Measurements from ENCODE around the gene TMEM80.

Gene TMEM80

DNA sequence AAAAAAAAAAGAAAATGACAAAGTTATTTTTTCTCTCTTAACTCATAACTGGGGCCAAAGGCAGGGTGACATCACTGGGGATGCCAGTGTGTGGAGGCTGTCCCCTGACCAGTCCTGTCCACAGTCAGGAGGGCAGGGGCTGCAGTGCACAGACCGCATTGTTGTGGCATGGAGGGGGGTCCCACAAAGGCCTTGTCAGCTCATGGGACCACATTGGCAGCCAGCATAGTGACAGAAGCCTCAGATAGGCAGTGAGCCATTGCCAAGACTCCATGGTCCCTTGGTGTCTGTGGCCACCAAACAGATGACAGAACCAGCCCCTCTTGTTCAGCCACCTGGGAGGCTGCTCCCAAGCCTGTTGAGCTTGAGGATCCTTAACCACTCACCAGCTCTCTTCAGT, 4.1 kb downstream of the TMEM80 start:
- DNase-seq, result no peak

DNA sequence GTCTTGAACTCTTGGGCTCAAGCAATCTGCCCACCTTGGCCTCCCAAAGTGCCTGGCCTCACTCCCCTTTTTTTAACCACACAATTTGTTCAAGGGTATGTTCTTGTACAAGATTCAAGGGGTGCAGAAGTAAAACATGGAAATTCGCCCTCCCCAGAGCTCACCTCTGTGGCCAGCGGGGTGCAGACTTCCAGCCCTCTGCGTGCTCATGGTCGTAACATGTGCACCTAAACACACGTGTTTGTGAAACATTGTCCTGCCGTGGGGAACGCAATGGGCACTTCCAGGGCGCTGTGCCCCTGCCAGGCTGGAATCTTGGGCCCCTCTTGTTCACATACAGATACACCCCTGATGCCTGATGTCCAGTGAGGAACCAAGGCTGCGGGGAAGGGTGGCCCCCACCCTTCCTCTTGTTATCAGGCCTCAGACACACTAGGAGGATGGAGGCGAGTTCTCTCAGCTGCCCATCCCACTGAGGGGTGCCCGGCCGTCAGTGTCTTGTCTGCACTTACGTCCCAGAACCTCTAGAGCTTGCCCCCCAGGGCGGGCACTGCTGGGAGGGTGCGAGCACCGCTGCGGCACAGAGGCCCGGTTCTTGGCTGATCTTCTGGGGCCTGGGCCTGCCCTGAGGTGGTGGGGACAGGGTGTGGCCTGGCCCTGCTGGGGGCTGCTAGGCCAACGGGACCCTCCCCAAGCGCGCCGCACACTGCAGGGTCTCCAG, 6.3 kb downstream of the TMEM80 start:
- no peak for DNase-seq

DNA sequence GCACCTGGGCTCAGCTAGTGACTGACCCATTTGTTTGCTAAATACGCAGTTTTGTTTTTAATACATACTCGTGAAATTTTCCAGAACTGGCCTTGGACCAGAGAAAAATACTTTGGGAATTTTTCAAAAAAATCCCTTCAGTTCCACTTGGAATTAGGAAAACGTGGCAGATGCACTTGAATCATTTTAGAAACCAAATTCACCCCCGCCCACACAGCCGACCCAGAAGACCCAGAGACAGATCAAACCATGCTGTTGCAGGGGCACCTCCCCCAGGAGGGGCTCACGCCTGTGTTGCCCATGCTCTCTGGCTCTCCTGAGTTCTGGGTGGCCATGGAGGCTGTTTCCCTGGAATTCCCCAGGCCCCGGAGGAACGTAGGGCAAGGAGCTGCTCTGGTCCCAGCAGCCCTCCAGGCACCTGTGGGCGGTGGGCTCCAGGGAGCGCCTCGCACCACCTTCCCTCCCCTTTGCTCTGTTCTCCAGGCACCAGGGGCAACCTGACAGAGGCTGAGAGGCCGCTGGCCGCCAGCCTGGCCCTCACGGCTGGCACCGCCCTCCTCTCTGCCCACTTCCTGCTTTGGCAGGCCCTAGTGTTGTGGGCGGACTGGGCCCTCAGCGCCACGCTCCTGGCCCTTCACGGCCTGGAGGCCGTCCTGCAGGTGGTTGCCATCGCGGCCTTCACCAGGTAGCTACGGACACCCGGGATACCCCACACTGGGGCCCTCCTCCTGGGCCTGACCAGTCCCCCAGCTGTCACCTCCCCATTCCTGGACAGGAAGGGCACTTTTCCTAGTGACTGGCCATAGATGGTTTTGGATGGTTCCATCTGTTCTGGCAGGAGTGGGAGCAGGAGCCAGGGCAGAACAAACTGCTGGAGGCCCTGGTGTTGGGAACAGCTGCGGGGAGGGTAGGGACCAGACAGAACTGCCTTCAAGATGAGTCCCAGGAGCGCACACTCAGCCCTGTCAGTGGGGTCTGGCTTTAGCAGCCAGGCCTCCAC, 7.1 kb downstream of the TMEM80 start:
- DNase-seq, result no peak

DNA sequence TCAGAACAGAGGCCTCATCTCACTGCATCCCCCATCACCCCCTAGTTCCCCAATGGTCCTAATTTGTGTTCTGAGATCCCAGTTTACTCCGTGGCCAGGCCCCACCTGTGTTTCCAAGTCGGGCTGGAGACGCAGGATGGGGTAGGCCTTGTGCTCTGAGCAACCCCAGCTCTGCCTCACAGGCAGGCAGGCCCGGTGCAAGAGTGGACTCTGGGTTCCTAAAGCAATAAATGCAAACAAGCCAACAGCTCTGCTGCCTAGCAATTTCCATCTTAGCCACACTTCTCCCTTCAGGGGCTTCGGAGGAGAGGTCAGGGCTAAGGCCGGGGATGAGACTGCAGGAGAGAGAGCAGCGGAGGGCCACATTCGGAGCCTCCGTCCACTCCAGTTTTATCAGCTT, 7.9 kb downstream of the TMEM80 start:
- DNase-seq, result no peak

DNA sequence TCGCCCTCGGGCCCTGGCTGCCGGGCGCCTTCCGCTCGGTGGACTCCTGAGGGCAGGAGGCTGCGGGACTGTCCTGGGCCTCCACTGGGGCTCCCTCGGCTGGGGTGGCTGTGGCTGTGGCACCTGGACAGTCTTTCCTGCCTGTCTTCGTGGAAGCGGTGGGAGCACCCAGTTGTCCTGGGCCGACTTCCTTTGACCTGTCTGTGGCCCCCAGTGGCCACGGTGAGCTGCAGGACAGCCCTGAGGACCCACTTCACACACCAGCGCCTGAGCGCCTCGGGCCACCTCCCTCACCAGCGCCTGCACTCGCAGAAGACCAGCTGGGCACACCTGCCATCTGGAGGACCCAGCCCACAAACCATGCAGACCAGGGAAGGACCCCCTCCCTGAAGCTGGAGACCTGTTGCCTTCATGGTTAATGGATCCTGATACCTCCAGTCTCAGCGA, 8.6 kb downstream of the TMEM80 start:
- no peak for DNase-seq

DNA sequence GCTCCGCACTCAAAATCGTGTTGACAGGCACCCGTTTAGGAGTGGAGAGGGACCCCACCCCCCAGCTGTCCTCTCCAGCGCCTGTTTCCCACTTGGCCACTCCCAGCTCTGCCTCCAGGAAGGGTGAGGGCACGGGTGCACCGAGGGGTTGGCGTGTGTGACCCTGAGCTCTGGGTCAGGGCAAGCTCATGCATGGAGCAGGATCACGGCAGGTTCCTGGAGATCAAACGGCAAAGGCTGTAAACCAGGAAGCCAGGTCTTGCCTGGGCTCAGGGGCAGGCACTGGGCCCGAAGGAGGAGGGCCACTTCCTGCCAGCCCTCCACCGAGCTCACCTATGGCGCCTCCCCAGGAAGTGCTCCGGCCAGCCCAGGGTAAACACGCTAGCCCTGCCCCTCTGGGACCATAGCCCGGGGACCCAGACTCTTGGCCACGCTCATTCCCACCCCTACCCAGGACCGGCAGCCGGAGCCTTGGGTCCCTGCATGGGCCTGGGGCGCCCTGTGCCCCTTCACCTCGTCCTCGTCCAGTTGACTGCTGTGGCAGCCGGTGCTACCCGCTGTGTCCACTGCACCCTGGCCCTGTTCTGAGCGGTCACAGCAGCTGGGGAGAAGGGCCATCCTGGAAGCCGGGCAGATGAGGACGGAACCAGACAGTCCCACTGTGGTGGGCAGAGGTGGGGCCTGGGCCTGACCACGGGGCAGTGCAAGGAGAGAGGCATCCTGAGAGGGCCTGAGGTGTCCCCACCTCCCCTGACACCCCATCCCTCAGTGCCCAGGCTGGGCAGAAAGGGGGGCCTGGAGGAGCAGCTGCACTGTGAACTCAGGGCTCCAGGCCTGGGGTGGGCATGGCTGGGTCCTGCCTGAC, 9.4 kb downstream of the TMEM80 start:
- no peak for DNase-seq

DNA sequence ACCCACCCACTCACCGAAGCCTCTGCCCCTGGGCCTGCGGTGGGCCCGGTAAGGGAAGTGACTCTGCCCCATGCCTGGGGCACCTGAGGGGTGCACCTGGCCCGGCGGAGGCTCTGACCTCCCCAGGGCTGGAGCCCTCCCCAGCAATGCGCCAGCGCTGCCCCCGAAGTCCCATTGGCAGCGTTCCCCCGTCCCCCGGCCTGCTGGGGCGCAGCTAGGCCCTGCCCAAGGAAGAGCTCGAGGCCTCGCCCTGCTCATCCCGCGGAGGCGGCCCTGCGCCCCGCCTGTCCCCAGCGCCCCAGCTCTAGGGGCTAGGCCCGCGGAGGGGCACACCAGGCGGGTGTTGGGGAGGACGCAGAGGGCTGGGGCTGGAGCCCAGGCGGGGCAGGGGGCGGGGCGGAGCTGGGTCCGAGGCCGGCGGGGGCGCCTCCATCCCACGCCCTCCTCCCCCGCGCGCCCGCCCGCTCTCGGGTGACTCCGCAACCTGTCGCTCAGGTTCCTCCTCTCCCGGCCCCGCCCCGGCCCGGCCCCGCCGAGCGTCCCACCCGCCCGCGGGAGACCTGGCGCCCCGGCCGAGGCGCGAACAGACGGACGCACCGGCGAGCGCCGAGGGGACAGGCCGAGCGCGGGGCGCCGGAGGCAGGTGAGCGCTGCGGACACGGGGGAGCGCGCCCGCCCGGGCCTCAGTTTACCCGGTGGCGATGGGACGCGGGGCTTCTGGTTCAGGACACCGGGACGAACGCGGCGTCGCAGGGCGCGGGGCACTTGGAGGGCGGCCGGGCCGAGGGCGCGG, 10.2 kb downstream of the TMEM80 start, which contains the start of gene EPS8L2:
Gene EPS8L2 (plus strand): TSS at position 586 of the 793 bp plus-strand sequence. CDS start 3,177 bp downstream, outside the sequence.
- no peak for DNase-seq

DNA sequence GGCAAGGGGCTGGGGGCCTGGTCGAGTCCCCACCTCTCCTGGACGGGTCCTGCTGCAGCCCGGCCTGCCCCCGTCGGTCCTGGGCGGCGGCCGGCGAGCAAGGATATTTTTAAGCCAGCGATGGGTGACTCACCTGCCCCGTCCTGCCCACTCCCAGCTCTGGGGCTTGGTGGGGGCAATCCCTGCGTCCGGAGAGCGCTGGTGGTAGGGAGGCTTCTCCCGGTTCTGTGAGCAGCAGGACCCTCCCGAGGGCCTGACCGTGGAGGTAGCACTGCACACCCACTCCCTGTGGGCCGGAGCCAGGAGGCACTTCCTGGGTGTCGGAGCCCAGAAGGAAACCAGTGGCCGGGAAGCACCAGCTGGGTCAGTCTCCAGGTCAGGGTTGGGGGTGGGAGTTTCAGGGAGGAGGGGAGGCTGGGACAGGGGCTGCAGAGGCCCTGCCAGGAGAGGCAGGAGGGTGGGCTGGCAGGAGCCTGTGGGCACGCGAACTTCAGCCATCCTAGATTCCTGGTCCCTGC, 10.9 kb downstream of the TMEM80 start:
- peak; percentile 56 for DNase-seq

DNA sequence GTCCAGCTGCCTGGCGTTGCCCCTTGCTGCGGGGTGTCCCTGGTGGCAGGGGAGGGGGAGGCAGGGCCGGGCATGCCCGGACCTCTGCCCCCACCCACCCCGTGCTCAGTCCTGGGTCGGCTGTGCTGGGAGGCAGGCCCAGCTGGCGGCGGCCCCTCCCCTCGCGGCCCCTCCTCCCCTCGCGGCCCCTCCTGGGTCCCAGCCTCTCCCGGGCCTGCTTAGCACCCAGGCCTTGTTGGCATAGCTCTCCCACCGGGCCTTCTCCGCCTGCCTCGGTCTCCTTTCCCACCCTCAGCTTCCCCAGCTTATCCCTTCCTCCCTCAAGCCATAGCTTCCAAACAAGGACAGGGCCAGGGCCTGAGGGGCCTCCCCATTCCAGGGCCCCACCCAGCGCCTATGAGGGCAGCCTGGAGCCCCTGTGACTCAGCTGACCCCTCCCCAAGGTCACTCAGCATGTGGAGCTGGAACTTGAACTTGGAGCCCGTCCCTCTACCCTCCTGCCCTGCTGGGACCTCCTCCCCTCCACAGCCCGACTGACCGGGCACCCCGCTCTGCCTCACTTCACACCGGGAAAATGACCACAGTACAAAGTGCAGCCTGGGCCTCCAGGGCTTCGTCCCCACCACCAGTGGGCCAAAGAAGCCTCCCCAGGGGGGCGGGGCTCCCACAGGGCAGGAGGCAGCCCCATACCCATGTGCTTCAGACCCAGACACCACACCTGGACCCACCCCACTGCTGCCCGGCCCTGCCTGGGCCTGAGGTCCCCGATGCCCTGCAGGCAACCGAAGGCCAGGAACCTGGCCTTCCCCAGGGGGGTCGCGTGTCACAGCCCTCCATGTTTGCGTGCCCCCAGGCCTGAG, 11.6 kb downstream of the TMEM80 start:
- peak; percentile 44 for DNase-seq

DNA sequence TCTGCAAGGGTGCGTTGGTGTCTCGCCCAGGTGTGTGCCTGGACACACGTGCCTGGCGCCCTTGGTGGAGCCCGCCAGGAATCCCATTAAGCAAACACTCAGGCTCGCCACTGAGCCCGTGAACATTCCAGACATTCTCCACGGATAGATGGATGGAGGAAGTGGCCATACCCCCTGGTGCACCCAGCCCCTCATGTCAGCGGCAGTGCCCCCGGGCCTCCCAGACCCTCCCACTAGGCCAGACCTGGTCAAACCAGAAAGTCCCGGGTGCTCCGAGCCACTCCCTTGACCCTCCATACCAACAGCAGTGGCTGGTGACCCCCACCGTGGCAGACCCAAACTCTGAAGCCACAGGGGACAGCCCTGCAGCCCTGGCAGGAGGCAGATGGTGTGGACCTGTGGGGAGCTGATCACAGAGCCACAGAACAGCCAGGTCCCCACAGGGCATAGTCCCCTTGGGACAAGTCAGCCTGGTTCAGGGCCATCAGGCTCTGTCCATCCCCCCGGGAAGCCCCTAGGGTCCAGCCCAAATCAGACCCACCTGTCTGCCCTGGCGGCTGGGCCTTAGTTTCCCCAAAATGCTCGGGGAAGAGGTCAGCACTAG, 12.3 kb downstream of the TMEM80 start:
- DNase-seq, result no peak

DNA sequence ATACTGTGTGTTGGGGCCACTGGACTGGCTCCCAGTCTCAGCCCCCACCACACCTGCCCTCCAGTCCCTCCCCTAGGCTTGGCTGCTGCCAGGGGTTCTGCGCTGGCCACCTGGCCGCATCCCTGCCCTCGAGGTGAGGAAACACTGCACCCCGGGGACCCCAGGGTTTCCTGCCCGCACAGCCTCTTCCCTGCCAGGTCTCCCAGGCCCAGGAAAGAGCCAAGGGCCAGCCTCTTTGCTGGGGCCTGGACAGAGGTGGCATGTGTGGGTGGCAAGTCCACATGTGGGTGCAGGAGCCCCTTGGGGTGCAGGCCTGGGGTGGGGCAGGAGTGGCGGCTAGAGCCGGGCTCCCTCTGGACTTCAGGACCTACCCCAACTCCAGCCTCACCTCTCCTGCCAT, 12.9 kb downstream of the TMEM80 start:
- DNase-seq, result no peak

DNA sequence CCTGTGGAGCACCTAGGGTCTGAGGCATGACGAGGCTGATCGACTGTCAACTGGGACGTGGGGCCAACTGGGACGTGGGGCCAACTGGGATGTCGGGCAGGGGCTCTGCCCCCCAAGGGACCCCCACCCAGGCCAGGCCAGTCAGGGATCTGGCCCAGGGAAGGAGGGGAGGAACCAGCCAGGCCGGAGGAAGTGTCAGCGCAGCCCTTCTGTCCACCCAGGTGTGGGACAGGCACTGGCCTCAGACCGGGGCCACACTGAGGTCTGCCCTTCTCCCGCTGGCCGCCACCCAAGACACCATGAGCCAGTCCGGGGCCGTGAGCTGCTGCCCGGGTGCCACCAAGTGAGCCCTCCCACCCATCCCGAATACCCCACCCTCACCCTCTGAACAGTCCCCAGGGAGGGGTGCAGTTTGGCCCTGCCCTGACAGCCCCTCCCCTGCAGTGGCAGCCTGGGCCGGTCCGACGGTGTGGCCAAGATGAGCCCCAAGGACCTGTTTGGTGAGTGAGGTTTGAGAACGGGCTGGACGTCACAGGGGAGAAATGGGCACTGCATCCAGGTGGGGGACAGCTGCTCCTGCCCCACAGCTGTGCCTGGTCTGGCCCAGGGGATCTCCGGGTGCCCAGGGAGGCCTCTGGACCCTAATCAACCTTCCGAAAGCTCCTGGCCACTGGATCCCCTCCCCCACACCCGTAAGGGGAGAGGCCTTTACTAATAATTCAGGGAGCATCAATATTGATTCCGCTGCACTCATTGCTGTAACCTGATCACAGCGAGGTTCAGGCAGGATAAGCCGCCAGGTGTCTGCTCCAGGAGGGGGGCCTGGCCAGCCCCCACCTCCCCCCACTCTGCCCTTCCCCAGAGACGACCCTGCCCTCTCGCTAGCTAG, 13.7 kb downstream of the TMEM80 start:
- no peak for DNase-seq

DNA sequence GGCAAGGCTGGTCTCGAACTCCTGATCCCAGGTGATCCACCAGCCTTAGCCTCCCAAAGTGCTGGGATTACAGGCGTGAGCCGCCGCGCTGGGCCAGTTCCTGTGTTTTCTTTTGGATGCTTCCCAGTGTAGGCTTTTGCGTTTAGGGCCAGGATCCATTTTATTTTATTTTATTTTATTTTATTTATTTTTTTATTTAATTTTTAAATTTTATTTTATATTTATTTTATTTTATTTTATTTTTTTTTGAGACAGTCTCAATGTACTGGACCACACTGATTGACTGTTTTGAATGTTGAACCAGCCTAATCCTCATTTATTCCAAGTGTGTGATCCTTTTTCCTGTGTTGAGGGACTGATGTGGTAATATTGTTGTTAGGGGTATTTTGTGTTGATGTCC, 18.8 kb downstream of the TMEM80 start:
- no peak for DNase-seq

DNA sequence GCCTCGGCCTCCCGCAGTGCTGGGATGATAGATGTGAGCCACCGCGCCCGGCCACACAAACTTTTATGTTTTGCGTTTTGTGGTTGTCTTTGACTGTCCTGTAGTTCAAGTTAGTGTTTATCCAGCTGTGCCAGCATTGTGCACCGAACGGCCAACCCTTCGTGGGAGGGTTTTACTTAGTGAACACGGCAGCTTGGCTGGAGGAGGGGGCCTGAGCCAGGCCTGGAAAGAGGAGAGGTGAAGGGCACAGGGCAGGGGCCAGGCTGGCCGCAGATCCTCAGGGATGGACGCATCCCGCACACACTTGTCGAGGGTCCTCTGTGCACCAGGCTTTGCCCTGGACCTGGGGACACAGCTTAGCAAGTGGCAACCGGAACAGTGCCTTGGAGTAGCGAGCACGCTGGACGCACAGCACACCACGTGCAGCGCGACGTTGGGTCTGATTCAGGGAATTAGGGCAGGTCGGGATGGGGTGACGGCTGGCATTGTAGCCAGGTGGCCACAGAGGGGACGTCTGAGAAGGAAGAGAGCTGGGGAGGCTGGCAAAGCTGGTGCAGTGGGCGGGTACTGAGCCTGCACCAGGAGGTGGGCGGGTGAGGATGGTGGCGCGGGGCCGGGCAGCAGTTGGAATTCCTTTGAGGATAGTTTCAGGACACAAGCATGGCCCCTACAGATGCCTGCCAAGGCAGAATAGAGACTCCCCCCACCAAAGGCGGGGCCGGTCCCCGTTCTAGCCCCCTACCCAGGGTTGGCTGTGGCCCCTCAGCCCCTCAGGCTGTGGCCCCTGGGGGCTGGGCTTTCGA, 23.8 kb downstream of the TMEM80 start:
- no peak for DNase-seq

DNA sequence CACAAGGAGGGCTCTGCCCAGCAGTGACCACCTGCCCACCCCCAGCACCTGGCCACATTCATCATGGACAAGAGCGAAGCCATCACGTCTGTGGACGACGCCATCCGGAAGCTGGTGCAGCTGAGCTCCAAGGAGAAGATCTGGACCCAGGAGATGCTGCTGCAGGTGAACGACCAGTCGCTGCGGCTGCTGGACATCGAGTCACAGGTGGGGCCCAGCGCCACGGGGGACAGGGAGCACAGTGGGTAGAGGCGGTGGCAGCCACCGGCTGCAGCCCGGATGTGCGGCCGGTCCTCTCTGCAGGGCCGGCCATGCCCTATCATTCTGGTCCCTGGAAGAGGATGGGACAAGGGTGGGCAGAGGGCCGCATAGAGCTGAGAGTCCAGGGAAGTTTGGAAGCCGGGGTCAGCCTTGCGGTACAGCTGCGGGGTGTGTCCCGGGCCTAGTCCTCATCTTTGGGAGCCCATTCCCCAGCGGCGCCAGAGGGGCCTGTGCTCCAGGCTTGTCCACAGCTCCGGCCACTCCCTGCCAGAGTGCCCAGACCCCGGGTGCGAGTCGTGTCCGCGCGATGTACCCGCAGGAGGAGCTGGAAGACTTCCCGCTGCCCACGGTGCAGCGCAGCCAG, 24.5 kb downstream of the TMEM80 start:
- DNase-seq, result no peak

DNA sequence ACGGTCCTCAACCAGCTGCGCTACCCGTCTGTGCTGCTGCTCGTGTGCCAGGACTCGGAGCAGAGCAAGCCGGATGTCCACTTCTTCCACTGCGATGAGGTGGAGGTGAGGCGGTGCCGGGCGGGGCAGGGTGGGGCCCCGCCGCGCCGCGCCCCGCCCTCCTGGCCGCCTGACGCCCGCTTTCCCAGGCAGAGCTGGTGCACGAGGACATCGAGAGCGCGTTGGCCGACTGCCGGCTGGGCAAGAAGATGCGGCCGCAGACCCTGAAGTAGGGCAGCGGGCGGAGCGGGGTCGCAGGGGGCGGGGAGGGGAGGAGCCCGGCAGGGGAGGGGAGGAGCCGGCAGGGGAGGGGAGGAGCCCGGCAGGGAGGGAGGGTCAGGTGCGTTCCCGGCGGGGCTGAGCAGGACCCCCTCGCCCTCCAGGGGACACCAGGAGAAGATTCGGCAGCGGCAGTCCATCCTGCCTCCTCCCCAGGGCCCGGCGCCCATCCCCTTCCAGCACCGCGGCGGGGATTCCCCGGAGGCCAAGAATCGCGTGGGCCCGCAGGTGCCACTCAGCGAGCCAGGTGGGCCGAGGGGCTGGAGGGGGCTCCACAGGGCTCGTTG, 25.1 kb downstream of the TMEM80 start:
- no peak for DNase-seq

DNA sequence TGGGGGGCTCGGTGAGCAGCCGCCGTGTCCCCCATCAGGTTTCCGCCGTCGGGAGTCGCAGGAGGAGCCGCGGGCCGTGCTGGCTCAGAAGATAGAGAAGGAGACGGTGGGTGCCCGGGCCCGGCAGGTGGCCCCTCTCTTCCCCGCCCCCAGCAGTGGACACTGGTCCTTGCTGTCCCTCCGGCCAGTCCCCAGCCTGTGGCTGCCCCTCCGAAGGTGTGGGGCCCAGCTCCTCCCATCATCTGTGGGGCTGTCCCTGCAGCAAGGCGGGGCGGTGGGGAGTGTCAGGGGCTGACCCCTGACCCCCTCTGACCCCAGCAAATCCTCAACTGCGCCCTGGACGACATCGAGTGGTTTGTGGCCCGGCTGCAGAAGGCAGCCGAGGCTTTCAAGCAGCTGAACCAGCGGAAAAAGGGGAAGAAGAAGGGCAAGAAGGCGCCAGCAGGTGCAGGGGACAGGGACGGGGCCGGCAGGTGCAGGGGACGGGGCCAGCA, 25.7 kb downstream of the TMEM80 start:
- no peak for DNase-seq
